IMR-90 (cell line): Measurements from ENCODE around the gene SIK2. TPM values are rescaled to one million over a fixed set of nuclear protein-coding genes. Genes with fewer than 3 reads are reported as not detected.

Source experiments
- ATAC-seq: fragments of 200-7000 bp; cut with Tn5 transposase; 2 replicates; pipeline ENCODE4 v1.9.1; 2020; ENCODE audit warnings: low read depth, mild to moderate bottlenecking, moderate library complexity
- BruUV-seq: library from RNA; stranded (reverse); fragments of 400-500 nt; replicated peaks from 2 replicates; lab custom pipeline; 2021; lab: Mats Ljungman, UMichigan
- CTCF ChIA-PET: fragments of 300-600 bp; formaldehyde crosslinking; extraction: SDS; loops from one replicate; lab custom pipeline; 2021; ENCODE audit warnings: antibody characterized with exemption; lab: Yijun Ruan, JAX
- POLR2A ChIA-PET: fragments of 300-600 bp; sonication (Branson Sonifier 250); formaldehyde crosslinking; loops from one replicate; lab custom pipeline; 2022; ENCODE audit warnings: antibody characterized with exemption; ENCODE audit not compliant: unreplicated experiment; lab: Charles Lee
- DNase-seq: peaks from one replicate; pipeline ENCODE4 v3.0.0; 2013
- H2AFZ ChIP-seq: replicated peaks from 2 replicates; pipeline ENCODE3; 2013; ENCODE audit warnings: low read length, mild to moderate bottlenecking; ENCODE audit not compliant: poor library complexity
- H2AK5ac ChIP-seq: 2 replicates; pipeline ENCODE4 v1.6.1; 2013; ENCODE audit warnings: low read depth, low read length, inconsistent platforms
- H2AK9ac ChIP-seq: replicated peaks from 2 replicates; pipeline ENCODE3; 2013; ENCODE audit warnings: mild to moderate bottlenecking, low read depth, low read length, moderate library complexity; ENCODE audit not compliant: poor library complexity
- H2BK120ac ChIP-seq: 2 replicates; pipeline ENCODE4 v1.6.1; 2013; ENCODE audit warnings: low read depth, low read length, inconsistent platforms
- H2BK15ac ChIP-seq: 3 replicates; pipeline ENCODE4 v1.6.1; 2013; ENCODE audit warnings: low read depth, low read length, inconsistent platforms
- H2BK20ac ChIP-seq: 2 replicates; pipeline ENCODE4 v1.6.1; 2013; ENCODE audit warnings: low read depth, mild to moderate bottlenecking, inconsistent platforms, low read length, moderate library complexity
- H2BK5ac ChIP-seq: 2 replicates; pipeline ENCODE4 v1.6.1; 2013; ENCODE audit warnings: mild to moderate bottlenecking, low read depth, low read length, inconsistent platforms; ENCODE audit not compliant: poor library complexity, severe bottlenecking
- H3K14ac ChIP-seq: replicated peaks from 2 replicates; pipeline ENCODE4 v1.6.1; 2013; ENCODE audit warnings: low read depth, low read length, inconsistent platforms
- H3K18ac ChIP-seq: 2 replicates; pipeline ENCODE4 v1.6.1; 2013; ENCODE audit warnings: low read depth, low read length, control low read depth
- H3K23ac ChIP-seq: 2 replicates; pipeline ENCODE4 v1.6.1; 2013; ENCODE audit warnings: low read depth, low read length, inconsistent platforms
- H3K27ac ChIP-seq: 2 replicates; pipeline ENCODE4 v1.5.1; 2013; ENCODE audit warnings: mild to moderate bottlenecking, control low read depth, low read length; ENCODE audit not compliant: insufficient read depth
- H3K27me3 ChIP-seq: 2 replicates; pipeline ENCODE4 v1.6.1; 2013; ENCODE audit warnings: low read length; ENCODE audit not compliant: control insufficient read depth, insufficient read depth
- H3K36me3 ChIP-seq: 2 replicates; pipeline ENCODE4 v1.6.1; 2013; ENCODE audit warnings: low read length, mixed read lengths; ENCODE audit not compliant: control insufficient read depth, insufficient read depth
- H3K4ac ChIP-seq: 2 replicates; pipeline ENCODE4 v1.6.1; 2013; ENCODE audit warnings: low read depth, low read length, inconsistent platforms
- H3K4me1 ChIP-seq: 2 replicates; pipeline ENCODE4 v1.6.1; 2013; ENCODE audit warnings: low read length, mixed read lengths; ENCODE audit not compliant: control insufficient read depth, insufficient read depth
- H3K4me2 ChIP-seq: 2 replicates; pipeline ENCODE4 v1.6.1; 2013; ENCODE audit warnings: low read depth, mild to moderate bottlenecking, control low read depth, low read length, moderate library complexity
- H3K4me3 ChIP-seq: 2 replicates; pipeline ENCODE4 v1.5.1; 2013; ENCODE audit warnings: low read depth, mild to moderate bottlenecking, control low read depth, low read length, moderate library complexity; ENCODE audit not compliant: insufficient read depth
- H3K56ac ChIP-seq: 2 replicates; pipeline ENCODE4 v1.6.1; 2013; ENCODE audit warnings: low read length, inconsistent platforms; ENCODE audit not compliant: insufficient read depth; ENCODE audit errors: extremely low read depth
- H3K79me1 ChIP-seq, 2 experiments: 2 replicates each; pipeline ENCODE4 v1.6.1; 2013; ENCODE audit warnings: low read length in 2 of 2, inconsistent platforms in 1 of 2, low read depth in 1 of 2
- H3K9ac ChIP-seq: 2 replicates; pipeline ENCODE4 v1.6.1; 2013; ENCODE audit warnings: low read depth, low read length, control low read depth
- H3K9me1 ChIP-seq: 2 replicates; pipeline ENCODE4 v1.6.1; 2013; ENCODE audit warnings: low read length, inconsistent platforms; ENCODE audit not compliant: insufficient read depth
- H3K9me3 ChIP-seq: 2 replicates; pipeline ENCODE4 v1.6.1; 2013; ENCODE audit warnings: low read length; ENCODE audit not compliant: control insufficient read depth, insufficient read depth
- H4K20me1 ChIP-seq: 2 replicates; pipeline ENCODE4 v1.6.1; 2013; ENCODE audit warnings: low read length, inconsistent platforms; ENCODE audit not compliant: insufficient read depth
- H4K5ac ChIP-seq: 2 replicates; pipeline ENCODE4 v1.6.1; 2013; ENCODE audit warnings: mild to moderate bottlenecking, low read depth, low read length, control low read depth
- H4K8ac ChIP-seq, 2 experiments: 2 replicates each; pipeline ENCODE4 v1.6.1; 2013; ENCODE audit warnings: low read depth in 2 of 2, low read length in 2 of 2, control low read depth in 1 of 2, inconsistent platforms in 1 of 2
- H4K91ac ChIP-seq: 2 replicates; pipeline ENCODE4 v1.6.1; 2013; ENCODE audit warnings: low read depth, low read length, inconsistent platforms; ENCODE audit not compliant: insufficient read depth
- USF2 ChIP-seq: fragments of 150-350 bp; IDR thresholded peaks from 2 replicates; pipeline ENCODE4 v1.6.1; 2017; ENCODE audit warnings: mild to moderate bottlenecking, antibody characterized with exemption, low read length, low read depth
- WGBS, 2 experiments: methylation state at CpG; one replicate each; pipeline versions ENCODE4 v1.1.5 to v1.1.7; 2013; ENCODE audit warnings: missing lambda C conversion rate in 2 of 2; ENCODE audit not compliant: insufficient read length in 1 of 2; ENCODE audit errors: extremely low coverage in 2 of 2; 5-methylcytosine and 5-hydroxymethylcytosine counted together
- dilution Hi-C: fragments of 300-500 bp; cut with HindIII; formaldehyde crosslinking; loops from one replicate; pipeline ENCODE4 v1.14.3; 2018; ENCODE audit warnings: low sequenced_read_pairs; ENCODE audit not compliant: unreplicated experiment
- in situ Hi-C: fragments of 300-500 bp; cut with MboI; formaldehyde crosslinking; loops from 3 replicates; pipeline ENCODE4 v1.14.3; 2019; ENCODE audit warnings: low sequenced_read_pairs, inconsistent platforms, mixed read lengths
- intact Hi-C: fragments of 100-400 bp; cut with micrococcal nuclease; formaldehyde crosslinking; loops from 2 replicates; pipeline ENCODE4 v1.10.0; 2022
- polyA plus RNA-seq, 3 experiments: library from polyadenylated mRNA; depleted of rRNA; stranded (reverse); fragments of >200 nt; gene quantifications; 2 replicates each; pipeline ENCODE4 v1.2.3, GENCODE V29; 2012; ENCODE audit warnings: low replicate concordance in 1 of 3
- total RNA-seq: library from RNA; depleted of rRNA; stranded (reverse); fragments of >200 nt; gene quantifications from 2 replicates; pipeline ENCODE4 v1.2.3, GENCODE V29; 2012
- TF ChIP-seq, protein P1 (sequence below): conservative IDR thresholded peaks from 2 replicates; pipeline ENCODE4 v1.5.1; 2012; ENCODE audit warnings: mild to moderate bottlenecking, low read depth, low read length, improper control_type of control experiment

Gene SIK2
- total and polyA plus RNA-seq, 2 of the 4 experiments (the other 2 are of a cell fraction): 7.9 to 10.4 TPM

GRCh38 chr11:111762981-111763643 is 160.9 kb downstream of the SIK2 start:
- no peak for TF ChIP-seq USF2
- TF ChIP-seq, protein P1, sequence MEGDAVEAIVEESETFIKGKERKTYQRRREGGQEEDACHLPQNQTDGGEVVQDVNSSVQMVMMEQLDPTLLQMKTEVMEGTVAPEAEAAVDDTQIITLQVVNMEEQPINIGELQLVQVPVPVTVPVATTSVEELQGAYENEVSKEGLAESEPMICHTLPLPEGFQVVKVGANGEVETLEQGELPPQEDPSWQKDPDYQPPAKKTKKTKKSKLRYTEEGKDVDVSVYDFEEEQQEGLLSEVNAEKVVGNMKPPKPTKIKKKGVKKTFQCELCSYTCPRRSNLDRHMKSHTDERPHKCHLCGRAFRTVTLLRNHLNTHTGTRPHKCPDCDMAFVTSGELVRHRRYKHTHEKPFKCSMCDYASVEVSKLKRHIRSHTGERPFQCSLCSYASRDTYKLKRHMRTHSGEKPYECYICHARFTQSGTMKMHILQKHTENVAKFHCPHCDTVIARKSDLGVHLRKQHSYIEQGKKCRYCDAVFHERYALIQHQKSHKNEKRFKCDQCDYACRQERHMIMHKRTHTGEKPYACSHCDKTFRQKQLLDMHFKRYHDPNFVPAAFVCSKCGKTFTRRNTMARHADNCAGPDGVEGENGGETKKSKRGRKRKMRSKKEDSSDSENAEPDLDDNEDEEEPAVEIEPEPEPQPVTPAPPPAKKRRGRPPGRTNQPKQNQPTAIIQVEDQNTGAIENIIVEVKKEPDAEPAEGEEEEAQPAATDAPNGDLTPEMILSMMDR: 0 out of 2 replicates have a peak, but pooled peaks have one; percentile 8
- Histone ChIP-seq H3K14ac (no peak overlapping the region), H3K27me3 (no peaks in the 10 kb centered on the region), H3K4ac (no peak overlapping the region), H3K4me3 (no peak overlapping the region), H3K9me1 (peaks cover 3% of the 10 kb centered on the region; the same call in 1 of the 2 replicates), H4K5ac (no peak overlapping the region), H3K9ac (no peak overlapping the region), H2BK15ac (no peak overlapping the region), H2AK5ac (no peak overlapping the region), H3K9me3 (no peaks in the 10 kb centered on the region), H2AK9ac (no peak overlapping the region), H4K91ac (no peak overlapping the region), H2BK5ac (peak overlapping the region; percentile 4), H3K27ac (no peak overlapping the region), H4K8ac (no peak overlapping the region), H3K79me1 (peaks cover 29 to 62% of the 10 kb centered on the region in 2 experiments), H3K23ac (peak overlapping the region; percentile 11), H2BK120ac (no peak overlapping the region), H3K36me3 (peaks cover 47% of the 10 kb centered on the region), H3K56ac (no peak overlapping the region), H2BK20ac (no peak overlapping the region), H4K20me1 (peaks cover 4% of the 10 kb centered on the region), H3K4me2 (0 out of 2 replicates have a peak overlapping the region, but pooled peaks have one; percentile 10), H3K18ac (no peak overlapping the region), H3K4me1 (peaks cover 8% of the 10 kb centered on the region; the same call in 1 of the 2 replicates), H2AFZ (no peak overlapping the region)
- ATAC-seq (no peak), DNase-seq (peak; percentile 20)
- POLR2A ChIA-PET: interaction anchor here (1.0 kb wide), 1 partner anchor 28 kb away, joined by 3 read pairs; no protein-coding TSS in a partner anchor
- dilution Hi-C loops: no loop called here
- in situ Hi-C loops: no loop called here
- no TSS peak for BruUV-seq
- intact Hi-C loops: loop anchor here (5.0 kb wide), 1 partner anchor 46 kb away; no protein-coding TSS in a partner anchor
- CTCF ChIA-PET: interaction anchor here (0.8 to 1.1 kb wide), 3 partner anchors 15 to 179 kb away, joined by 3 read pairs; no protein-coding TSS in a partner anchor
- WGBS, 2 experiments: 100% methylated on average over 1 of the region's 3 CpGs; no CpG with 5 or more reads in 1 of the 2 experiments
